ENCODE measurements around the gene DNAH10.

Gene DNAH10

DNA sequence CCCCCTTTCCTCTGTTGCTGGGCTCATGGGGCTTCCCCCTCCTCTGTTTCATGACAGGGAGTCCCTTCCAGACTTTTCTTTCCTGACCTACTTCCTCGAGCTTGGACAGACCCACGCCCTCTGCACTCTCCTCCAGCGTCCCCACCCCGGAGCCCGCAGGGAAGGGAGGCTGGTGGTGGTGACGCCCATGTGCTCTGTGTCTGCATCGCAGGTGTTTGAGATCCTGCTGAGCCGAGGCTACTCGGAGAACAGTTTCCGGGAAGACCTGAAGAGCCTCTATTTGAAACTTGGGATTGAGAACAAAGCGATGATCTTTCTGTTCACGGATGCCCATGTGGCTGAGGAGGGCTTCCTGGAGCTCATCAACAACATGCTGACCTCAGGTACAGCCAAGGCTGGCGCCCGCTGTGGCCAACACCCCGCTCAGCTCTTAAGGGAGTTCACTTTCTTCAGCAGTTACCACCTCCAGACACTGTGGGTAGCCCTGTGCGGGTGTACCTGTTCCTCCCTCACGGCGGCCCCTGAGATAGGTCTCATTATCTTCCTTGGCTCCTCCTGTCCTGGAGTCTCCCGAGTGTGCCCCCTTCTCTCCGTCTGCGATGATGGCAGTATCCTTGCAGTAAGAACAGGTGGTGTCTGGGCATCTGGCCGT, 125.0 kb downstream of the DNAH10 start:
- no peak for DNase-seq (ENCODE audit: low read depth in 2 of 2)

DNA sequence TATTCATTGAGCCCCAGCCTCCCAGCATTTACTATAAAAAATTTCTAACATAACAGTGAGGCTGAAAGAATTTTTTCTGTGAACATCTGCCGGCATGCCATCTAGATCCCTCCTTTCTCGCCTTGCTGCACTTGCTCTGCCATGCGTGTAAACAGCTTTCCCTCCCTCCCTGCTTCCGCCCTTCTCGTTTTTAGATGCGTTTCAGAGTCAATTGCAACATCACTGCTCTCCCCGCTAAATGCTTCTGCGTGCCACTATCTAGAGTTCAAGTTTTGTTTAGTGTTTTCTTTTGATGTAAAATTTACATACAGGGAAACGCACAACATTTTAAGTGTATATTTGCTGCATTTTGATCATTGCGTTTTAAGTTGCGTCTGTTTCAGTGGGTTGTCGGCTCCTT, 126.9 kb downstream of the DNAH10 start:
- DNase-seq (ENCODE audit: low read depth in 2 of 2): no peak

DNA sequence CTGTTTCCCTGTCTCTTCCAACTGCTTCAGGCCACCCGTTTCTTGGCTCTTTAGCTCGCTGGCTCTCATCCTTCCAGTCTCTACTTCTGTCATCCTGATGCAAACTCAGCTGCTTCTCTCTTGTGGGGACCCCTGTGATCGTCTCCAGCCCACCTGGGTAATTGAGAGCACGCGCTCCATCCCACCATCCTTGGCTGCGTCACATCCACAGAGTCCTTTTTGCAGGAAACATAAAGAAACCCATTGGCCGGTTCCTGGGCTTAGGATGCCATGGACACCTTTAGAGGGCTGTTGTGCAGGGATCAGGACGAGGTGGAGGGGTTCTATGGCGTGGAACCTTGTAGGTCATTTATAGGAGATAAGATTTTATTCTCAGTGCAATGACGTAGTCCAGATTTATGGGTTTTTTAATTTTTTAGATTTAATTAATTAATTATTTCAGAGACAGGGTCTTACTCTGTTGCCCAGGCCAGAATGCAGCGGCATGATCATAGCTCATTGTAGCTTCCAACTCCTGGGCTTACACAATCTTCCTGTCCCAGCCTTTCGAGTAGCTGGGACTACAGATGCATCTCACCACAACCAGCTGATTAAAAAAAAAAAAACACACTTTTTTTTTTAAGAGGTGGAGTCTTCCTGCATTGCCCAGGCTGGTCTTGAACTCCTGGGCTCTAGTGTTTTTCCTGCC, 127.9 kb downstream of the DNAH10 start:
- DNase-seq (ENCODE audit: low read depth in 2 of 2): no peak

DNA sequence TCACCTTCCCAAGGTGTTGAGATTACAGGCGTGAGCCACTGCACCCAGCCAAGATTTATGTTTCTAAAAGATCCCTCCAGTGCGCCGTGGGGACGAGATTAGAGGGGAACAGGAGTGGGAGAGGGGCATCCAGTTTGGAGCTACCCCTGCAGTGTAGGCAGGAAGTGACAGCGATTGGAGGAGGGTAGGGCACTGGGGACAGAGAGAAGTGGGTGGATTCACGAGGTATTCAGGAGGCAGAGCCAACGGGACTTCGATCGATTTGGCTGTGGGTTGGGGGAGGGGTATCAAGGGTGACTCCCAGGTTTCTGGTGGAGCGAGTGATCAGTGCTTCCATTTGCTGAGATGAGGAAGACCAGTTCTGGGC, 128.4 kb downstream of the DNAH10 start:
- DNase-seq (ENCODE audit: low read depth in 2 of 2): no peak

DNA sequence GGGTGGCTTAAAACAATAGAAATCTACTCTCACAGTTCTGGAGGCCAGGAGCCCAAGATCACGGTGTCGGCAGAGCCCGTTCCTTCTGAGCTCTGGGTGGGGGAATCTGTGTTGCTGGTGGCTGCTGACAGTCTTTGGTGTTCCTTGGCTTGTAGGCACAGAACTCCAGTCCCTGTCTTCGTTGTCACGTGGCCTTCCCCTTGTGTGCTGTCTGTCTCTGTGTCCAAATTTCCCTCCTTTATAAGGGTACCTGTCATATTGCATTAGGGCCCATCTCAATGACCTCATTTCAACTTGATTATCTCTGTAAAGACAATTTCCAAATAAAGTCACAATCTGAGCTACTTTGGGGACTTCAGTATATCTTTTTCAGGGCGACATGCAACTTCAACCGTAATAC, 128.9 kb downstream of the DNAH10 start:
- DNase-seq (ENCODE audit: low read depth in 2 of 2): no peak

DNA sequence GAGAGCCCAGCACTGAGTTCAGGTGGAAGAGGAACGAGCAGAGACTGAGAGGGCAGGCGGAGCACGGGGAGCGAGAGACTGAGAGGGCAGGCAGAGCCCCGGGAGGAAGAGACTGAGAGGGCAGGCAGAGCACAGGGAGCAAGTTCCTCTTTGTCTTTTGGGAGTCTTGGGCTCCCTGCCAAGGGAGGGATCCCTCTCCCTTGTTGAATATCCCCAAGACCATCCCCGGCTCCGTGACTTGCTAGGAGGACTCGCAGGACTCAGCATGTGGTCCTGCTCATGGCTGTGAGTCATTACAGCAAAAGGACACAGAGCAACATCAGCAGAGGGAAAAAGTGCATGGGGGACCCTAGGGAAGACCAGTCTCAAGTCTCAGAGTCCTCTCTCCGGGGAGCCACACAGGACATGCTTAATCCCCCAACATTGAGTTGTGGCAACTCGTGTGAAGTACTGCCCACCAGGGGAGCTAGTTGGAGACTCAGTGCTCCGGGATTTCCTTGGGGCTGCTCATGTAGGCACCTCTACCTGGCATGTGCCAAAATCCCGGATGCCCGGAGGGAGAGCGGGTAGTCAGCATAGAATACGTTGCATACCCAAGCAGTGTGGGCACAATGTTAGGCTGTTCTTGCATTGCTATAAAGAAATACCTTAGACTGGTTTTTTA, 129.5 kb downstream of the DNAH10 start:
- DNase-seq (ENCODE audit: low read depth in 2 of 2): no peak

DNA sequence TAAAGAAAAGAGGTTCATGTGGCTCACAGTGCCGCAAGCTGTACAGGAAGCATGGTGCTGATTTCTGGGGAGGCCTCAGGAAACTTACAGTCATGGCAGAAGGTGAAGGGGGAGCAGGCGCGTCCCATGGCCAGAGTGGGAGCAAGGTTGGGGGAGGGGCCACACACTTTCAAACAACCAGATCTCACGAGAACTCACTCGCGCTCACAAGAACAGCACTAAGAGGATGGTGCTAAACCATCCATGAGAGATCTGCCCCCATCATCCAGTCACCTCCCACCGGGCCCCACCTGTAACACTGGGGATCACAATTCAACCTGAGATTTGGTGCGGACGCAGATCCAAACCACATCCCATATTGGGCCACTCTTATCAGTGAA, 130.1 kb downstream of the DNAH10 start:
- no peak for DNase-seq (ENCODE audit: low read depth in 2 of 2)

DNA sequence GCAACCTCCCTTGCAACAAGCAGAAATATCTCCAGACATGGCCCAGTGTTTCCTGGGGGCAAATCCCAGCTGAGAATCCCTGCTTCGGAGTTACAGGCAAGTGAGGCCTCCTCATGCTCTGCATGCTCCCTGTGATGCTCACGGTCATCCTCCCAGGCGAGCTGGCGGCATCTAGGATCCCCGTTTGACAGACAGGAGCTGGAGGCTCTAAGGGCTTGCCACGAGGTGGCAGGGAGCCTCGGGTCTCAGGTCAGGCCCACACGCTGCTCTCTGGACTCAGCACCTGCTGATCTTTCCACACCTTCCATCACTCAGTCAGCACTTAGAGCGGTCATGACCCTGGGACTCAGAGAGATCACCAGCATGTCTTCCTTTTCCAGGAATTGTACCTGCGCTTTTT, 130.8 kb downstream of the DNAH10 start:
- DNase-seq (ENCODE audit: low read depth in 2 of 2): no peak

DNA sequence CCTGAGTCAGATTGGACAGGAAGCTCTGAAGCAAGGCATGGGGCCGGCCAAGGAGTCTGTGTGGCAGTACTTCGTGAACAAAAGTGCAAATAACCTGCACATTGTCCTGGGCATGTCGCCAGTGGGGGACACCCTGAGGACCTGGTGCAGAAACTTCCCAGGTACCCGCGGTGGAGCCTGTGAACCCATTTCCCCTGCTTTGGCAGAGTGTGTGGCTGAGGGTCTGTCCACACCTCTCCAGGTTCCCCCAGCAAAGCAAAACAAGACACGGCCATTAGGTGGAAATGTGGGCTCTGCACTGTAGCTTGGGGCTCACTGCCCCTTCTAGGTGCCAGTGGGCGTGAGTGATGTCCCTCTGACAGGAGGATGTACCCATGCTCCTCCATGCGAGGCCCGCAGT, 131.2 kb downstream of the DNAH10 start:
- no peak for DNase-seq (ENCODE audit: low read depth in 2 of 2)

DNA sequence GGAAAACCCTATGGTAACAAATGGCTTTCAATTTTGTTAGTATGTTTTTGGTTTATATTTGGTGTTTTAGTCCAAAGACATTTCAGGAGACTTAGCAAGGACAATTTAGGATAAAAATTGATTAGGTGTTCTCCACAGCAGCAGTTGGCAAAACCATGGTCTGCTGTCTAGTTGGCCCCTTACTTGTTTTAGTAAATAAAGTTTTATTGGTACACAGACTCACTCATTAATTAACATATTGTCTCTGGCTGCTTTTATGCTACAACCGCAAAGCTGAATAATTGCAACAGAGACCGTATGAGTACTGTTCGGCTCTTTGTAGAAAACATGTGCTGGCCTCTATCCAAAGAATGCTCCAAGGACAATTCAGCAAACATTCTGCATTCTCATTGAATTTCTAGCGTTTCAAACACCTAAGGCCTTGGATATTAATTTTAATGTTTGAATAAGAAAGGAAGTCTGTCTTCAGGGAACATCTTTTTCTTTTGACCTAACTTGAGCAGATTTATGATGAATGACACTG, 132.8 kb downstream of the DNAH10 start:
- DNase-seq (ENCODE audit: low read depth in 2 of 2): no peak

DNA sequence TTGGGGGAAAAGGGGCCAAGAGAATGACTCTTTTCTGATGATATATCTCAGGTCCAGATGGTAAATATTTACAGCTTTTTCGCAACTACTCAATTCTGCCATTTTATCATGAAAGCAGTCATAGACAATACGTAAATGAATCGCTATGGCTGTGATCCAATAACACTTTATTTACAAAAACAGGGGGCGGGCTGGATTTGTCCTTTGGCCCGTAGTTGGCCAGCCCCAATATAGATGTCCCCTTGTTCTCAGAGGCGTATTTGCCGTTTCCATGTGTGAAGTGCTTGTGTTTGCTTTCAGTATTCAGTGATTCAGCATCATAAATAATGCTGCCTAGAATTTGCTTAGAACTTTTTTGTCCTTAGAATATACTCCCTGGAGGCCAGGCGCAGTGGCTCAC, 133.3 kb downstream of the DNAH10 start:
- no peak for DNase-seq (ENCODE audit: low read depth in 2 of 2)

DNA sequence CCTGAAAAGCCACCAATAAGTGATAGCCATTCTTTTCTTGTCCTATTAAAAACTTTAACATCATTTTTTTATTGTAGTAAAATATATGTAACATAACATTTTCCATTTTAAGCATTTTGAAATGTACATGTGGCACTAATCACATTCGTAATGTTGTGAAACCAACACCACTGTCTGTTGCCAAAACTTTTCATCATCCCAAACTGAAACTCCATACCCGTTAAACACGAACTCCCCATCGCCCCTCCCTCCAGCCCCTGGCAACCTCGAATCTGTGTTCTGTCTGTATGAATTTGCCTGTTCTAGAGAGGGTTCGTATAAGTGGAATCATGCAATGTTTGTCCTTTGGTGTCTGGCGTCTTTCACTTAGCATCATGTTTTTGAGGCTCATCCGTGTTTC, 134.7 kb downstream of the DNAH10 start:
- no peak for DNase-seq (ENCODE audit: low read depth in 2 of 2)

DNA sequence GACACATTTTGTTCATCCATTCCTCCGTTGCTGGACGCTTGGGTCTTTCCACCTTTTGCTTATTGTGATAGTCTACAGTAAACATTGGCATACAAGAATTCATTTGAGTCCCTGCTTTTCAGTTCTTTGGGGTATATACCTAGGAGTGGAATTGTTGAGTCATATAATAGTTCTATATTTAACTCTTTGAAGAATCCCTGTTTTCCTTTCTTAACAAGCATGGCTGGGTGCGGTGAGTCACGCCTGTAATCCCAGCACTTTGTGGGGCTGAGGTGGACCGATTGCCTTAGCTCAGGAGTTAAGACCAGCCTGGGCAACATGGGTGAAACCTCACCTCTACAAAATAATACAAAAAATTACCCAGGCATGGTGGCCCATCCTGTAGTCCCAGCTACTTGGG, 135.1 kb downstream of the DNAH10 start:
- DNase-seq (ENCODE audit: low read depth in 2 of 2): no peak

DNA sequence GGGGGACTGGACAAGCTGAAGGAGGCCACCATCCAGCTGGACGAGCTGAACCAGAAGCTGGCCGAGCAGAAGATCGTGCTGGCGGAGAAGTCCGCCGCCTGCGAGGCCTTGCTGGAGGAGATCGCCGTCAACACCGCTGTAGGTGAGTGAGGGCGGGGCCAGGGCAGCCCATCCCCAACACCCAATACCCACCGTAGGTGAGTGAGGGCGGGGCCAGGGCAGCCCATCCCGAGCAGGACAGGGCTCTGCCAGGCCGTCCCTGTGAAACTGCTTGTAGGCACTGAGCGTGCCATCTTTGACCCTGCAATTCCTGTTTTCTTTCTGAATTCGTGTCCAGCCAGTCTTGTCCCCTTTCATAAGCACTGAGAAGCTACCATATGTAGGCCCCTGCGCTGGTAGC, 136.6 kb downstream of the DNAH10 start:
- DNase-seq (ENCODE audit: low read depth in 2 of 2): no peak

DNA sequence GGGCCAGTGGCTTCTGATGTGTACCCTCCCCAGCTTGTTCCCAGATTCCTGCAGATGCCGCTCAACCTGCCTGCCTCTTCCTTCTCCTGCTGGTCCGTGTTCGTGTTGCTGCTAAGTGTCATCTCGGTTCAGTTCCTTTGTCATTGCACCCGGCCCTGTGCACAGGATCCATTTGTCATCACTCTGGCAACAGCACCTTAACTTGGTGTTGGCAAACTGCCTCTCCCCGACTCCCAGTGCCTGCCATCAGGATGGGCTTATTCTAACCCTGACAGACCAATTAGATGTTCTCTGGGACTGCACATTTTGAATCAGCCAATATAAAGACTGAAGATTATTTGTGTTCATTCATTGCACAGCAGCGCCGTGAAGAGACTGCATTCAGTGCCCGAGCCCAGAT, 137.3 kb downstream of the DNAH10 start:
- DNase-seq (ENCODE audit: low read depth in 2 of 2): no peak

DNA sequence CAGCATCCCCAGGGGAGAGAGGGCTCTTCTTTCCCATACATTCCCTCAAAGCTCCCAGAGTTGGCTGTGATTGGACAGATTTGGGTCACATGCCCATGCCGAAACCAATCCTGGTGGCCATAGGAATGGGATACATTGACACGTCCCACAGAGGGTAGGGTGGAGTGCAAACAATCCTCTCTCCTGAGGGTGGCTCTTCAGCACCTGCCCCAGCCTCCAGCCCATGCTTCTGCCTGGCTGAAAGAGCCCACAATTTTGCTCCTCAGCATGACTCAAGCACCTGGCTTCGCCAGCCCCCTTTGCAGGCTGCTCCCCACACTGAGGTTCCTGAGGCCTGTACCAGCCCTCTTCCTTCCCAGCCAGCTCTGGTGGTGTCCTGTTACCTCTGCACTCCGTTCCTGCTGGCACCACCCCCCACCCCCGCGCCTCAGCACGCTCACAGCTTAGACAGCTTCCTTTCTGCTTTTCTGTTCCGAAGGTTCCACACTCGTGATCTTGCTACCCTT, 138.8 kb downstream of the DNAH10 start:
- no peak for DNase-seq (ENCODE audit: low read depth in 2 of 2)

DNA sequence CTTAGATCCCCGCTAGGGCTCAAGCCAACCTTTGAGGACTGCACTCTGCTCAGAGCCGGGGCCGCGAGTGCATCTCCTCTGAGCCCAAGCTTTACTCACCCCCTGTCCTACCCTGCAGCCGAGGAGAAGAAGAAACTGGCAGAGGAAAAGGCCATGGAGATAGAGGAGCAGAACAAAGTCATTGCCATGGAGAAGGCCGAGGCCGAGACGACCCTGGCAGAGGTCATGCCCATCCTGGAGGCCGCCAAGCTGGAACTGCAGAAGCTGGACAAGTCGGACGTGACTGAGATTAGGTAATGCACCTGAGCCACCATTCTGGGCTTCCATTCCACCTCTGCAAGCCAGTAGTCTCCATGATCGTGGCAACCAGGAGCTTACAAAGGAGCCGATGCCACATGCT, 140.7 kb downstream of the DNAH10 start:
- no peak for DNase-seq (ENCODE audit: low read depth in 2 of 2)

DNA sequence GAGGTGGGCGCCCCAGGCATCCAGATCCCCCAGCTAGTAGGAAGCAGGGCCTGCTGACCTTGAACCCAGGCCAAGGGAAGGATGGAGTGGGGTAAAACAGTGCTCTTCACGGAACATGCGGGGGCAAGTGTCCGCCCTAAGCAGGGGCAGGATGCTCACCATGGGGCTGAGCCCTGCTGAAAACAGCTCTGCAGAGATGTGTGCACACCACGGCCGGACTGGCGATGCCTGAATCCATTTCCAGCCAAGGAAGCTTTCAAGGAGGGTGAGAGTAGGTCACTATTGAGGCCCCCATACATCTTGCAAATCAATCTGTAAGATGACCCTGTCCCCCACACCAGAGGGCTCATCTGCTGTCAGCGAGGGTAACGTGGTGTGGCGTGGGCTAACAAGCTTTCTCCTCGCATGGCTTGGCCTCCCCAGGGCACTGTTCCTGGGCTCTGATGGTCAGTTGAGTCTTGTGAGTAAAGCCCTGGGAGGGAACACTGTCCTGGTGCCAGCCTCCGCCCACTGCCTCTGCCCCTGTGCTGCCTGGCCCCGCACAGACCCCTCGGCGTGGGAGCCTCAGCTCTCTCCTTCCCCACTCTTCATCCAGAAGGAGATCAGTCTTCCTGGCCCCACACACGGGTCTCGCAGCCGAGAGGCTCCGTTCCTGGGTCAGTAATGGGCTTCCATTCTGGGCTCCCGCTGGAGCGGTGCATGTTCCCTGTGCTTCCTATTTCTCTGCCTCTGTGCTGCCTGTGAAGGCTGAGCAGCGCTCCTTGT, 141.4 kb downstream of the DNAH10 start:
- no peak for DNase-seq (ENCODE audit: low read depth in 2 of 2)

DNA sequence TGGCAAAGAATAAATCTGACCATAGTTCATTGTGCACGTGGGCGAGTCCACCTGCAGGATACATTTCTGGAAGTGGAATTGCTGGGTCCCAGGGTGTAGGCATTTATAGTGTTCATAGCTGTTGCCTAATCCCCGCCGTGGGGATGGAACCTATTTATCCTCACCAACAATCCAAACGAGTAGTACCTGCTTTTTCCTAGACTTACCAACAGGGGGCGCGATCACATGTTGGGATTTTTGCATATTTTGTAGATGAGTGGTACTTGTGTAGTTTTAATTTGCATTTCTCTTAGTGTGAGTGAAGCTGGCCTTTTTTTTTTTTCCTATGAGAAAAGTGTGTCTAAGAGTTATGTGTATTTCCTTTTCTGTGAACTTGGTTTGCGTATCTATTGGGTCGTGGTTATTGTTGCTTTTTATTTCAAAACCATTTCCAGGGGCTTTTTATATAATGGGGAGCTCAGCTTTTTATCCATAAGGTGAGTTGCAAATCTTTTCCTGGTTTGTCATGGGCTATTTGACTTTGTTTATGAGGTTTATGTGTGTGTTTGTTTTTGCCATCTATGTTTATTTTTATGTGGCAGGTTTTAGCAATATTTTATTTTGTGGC, 143.3 kb downstream of the DNAH10 start:
- DNase-seq (ENCODE audit: low read depth in 2 of 2): peak; percentile 38 to 46

DNA sequence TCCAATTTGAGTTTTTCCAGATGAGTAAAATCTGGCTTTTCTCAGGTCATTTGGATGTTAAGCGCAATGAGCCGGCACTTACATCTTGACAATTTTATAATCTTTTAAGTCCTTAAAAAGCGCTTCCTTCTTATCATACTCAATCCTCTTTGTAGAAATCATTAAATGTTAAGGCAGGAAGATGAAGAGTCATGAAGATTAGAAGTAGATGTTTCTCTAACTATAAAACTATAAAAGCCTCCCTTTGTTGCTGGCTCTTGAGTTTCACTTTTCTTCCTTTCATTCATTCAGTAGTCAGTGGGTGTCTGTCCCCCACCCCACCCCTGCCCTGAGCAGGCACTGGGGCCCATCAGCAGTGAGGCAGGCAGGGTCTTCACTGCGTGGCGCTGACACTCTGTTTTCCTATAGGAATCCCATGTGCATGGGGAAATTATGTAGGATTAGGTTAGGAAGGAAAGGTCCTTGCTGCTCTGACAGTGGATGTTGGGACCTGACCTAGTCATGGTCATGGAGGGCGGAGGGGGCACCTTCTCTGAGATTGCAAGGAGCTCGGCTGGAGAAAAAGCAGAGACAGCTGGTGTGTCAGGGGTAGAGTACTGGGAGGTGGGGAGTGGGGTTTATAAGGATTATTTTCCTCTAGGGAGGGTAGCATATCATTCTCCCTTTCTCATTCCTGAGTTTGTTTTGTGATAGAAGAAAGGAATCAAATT, 144.8 kb downstream of the DNAH10 start:
- DNase-seq (ENCODE audit: low read depth in 2 of 2): no peak

All from stimulated activated CD4-positive, alpha-beta T cell treated with anti-CD3 and anti-CD28 coated beads, Interleukin-1b, Interleukin-23, amount 100 ng/mL, for 1 hour (primary cell).